NCI-H446 (cell line): Measurements from ENCODE around the gene SNRPN.
A peak's percentile ranks its signal among the peaks of the same experiment; 100 is the strongest.
"Not testable (repeated sequence)": the region's sequence is repeated elsewhere in the genome, so short reads cannot be mapped to it uniquely, and the experiment has no call there.

Source experiments
- DNase-seq, 2 experiments: peaks; one replicate each; lab custom pipeline; 2025; lab: John Stamatoyannopoulos, UW

Gene SNRPN

DNA sequence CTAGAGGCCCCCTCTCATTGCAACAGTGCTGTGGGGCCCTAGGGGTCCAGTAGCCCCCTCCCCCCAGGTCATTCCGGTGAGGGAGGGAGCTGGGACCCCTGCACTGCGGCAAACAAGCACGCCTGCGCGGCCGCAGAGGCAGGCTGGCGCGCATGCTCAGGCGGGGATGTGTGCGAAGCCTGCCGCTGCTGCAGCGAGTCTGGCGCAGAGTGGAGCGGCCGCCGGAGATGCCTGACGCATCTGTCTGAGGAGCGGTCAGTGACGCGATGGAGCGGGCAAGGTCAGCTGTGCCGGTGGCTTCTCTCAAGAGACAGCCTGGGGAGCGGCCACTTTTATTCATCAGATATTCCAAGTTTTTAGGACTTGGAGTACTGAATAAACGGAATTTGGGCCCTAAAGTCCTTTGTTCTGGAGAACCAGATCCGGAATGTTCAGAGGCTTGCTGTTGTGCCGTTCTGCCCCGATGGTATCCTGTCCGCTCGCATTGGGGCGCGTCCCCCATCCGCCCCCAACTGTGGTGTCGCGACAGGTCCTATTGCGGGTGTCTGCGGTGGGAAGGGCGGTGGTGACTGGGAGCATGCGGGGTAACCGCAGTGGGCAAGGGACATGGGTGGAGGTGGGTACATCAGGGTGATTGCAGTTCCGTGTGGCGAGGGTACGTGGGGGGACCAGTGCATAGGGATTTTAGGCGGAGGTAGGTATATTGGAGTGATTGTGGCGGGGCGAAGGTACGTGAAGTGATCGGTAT is at the start of gene SNRPN, which contains the start of gene SNURF:
SNRPN (plus strand) TSS at position 205 of the 748 bp plus-strand sequence. CDS start 19,467 bp downstream, outside the sequence.
SNURF (plus strand) TSS at position 205 of the 748 bp plus-strand sequence; CDS start at position 267, 62 bp downstream.
- peak; percentile 3 to 64 for DNase-seq

DNA sequence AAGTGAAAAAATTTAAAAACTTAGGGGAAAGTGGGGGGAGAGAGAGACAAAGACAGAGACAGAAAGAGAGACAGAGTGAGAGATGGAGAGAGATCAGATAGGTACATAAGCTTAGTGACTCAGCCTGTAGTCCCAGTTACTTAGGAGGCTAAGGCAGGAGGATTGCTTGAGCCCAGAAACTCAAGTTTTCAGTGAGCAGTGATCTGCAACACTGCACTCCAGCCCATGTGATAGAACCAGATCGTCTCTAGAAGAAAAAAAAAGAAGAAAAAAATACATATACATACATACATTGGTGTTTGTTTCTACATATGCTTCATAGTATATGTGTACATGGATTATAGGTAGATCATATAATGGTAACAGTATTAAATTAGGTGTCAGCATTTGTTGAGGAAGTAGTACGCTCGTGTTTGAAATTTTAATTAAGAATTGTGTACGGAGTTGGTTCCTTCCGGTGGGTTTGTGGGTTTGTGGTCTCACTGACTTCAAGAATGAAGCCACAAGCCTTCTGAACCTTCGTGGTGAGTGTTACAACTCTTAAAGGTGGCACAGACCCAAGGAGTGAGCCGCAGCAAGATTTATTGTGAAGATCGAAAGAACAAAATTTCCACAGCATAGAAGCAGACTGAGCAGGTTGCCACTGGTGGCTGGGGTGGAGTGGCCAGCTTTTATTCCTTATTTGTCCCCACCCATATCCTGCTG is 38.3 kb upstream of the SNRPN start:
- no peak for DNase-seq

DNA sequence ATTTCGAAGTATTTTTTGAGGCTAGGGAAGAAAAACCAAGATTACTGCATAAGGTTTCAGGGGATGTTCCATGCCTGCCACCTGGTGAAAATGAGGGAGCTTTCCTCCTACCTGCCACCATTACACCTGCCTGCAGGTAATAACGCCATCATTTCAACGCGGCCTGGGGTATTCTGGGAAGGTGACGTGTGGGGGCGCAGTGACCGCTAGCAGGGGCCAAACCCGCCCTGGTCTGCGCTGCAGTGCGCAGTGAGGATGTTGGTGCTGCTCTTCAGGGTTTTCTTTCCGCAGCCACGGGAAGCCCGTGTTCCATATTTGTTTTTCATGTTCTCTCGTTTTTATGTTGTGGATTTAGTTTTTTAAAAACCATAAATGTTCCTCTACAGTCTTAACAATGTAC is 37.4 kb upstream of the SNRPN start:
- DNase-seq, result no peak

DNA sequence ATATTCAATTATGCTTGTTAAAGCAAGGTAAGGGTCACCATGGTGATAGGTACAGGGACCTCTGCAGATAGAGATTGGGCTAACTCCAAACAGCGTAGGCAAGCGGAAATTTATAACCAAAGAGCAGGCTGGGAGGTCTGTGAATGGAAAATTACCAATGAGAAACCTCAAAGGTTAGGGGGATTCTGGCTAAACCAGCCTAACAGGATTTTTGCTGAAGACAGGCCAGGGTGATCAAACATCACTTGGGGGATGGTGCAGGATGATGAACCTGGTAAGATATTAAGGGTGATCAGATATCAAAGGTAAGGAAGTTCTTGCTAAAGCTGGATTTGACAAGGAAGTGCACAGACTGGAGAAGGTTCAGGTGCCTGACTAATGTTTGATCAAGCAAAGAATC is 35.3 kb upstream of the SNRPN start:
- no peak for DNase-seq

DNA sequence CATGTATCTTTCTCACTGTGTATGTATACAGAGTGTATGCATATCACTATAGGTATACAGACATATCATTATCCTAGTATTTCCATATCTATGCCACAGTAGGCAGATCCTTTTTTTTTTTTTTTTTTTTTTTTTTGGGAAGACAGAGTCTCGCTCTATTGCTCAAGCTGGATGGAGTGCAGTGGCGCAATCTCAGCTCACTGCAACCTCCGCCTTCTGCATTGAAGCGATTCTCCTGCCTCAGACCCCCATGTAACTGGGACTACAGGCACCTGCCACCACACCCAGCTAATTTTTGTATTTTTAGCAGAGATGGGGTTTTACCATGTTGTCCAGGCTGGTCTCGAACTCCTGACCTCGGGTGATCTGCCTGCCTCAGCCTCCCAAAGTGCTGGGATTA is 32.0 kb upstream of the SNRPN start:
- not testable (repeated sequence) for DNase-seq

DNA sequence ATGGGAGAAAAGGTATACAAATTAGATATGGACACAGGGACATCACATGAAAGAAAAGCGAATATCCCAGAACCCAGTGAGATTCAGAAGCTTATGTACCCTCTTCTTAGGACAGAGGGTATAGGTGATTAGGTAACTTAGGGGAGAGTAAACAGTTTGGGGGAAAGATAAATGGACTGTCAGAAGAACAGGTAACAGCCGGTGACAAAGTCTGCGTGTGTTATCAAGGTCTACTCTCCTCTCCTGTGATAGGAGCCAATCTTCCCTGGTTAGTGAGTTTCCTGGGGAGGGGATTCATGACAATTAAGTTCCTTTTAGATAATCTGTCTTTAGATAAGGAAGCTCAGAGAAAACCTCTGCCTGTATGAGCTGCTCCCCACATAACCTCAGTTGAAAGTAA is 30.6 kb upstream of the SNRPN start:
- no peak for DNase-seq

GRCh38 chr15:24924621-24925020 is 30.2 kb upstream of the SNRPN start:
- no peak for DNase-seq

GRCh38 chr15:24931874-24932732 is 22.7 kb upstream of the SNRPN start:
- DNase-seq, result not testable (repeated sequence)

GRCh38 chr15:24933716-24934115 is 21.1 kb upstream of the SNRPN start:
- DNase-seq, result no peak

DNA sequence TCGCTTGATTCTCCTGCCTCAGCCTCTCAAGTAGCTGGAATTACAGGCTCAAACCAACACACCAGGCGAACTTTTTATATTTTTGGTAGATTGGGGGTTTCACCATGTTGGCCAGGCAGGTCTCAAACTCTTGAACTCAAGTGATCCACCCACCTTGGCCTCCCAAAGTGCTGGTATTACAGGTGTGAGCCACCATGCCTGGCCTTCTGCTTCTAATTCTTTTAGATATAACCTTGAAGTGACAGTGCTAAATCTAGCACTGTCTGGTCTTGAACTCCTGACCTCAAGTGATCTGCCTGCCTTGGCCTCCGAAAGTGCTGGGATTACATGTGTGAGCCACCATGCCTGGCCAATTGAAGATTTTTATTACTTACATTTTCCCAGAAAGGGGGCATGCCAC is 16.6 kb upstream of the SNRPN start:
- DNase-seq, result not testable (repeated sequence)

DNA sequence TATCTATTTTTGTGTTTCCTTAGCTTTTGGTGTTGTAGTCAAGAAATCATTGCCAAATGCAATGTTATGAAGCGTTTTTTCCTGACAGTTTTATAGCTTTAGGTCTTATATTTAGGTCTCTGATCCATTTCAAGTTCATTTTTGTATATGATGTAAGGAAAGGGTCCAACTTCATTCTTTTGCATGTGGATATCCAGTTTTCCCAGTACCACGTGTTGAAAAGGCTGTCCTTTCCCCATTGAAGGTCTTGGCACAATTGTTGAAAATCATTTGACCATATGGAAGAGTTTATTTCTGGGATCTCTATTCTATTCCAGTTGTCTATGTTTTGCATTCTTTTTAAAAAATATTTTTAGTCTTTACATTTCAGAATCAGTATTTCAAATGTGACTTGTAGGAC is 14.6 kb upstream of the SNRPN start:
- no peak for DNase-seq

GRCh38 chr15:24943361-24943760 is 11.4 kb upstream of the SNRPN start:
- no peak for DNase-seq

- DNase-seq, result no peak
These were observed 9.8 kb upstream of the SNRPN start for GRCh38 chr15:24944954-24945353.

DNA sequence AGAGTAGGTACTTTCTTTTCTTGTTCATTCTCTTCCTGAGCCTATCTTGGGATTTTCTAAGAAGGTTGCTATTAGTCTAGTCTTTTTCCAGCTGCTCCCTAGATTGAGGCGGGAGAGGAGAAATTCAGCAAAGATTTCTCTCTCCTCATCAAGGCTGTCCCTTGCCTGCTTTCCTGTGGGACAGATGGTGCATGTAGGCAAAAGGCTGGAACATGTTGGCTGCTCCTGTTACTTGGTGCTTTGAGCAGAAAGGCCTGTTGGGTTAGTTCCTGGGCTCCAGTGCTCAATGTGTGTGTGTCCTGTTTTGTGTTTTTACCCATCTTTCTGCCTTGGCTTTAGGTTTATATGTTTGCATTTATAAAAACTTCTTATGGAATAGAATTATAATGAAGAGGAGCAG is 9.1 kb upstream of the SNRPN start:
- no peak for DNase-seq

- DNase-seq, result no peak
These were observed 6.3 kb upstream of the SNRPN start for GRCh38 chr15:24948495-24948894.

GRCh38 chr15:24955531-24955921 is 739 bp downstream of the SNRPN start:
- DNase-seq, result no peak

DNA sequence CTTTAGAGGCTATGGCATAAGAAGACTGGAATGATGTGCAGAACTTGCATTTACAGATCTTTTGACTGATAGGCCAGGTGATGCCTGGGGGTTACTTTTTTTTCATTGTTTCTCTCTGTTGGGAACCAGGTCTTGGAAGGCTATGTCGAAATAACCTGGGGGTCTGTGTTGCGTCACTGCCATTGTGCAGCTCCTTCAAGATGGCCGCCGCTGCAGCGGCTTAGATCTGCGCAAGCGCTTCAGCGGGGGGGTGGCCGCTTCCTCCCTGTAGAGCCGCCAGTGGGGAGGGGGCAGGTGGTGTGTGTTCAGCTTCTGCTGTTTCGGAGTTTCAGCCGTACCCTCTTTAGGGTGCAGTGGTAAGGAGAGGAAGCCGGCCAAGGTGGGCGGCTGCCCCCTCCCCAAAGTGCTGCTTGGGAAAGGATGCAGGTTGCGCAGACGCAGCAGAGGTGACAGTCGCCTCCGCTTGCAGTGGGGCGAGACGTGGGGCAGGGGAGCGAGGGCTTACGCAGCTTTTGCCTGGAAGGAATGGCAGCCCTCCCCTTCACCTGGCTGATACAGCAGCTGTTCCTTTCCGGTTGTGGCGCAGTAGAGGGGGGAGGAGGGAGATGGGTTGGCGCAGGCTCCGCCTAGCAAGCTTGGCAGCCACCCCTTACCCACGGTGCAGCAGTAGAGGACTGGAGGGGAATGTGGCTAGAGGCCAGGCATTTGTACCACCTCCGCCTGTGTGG is 1.5 kb downstream of the SNRPN start:
- DNase-seq, result peak; percentile 27 to 81

GRCh38 chr15:24957691-24958090 is 2.9 kb downstream of the SNRPN start:
- no peak for DNase-seq

- no peak for DNase-seq
These were observed 7.2 kb downstream of the SNRPN start for GRCh38 chr15:24961967-24962366.

GRCh38 chr15:24962880-24963279 is 8.1 kb downstream of the SNRPN start:
- DNase-seq, result no peak

GRCh38 chr15:24966364-24967103 is 11.7 kb downstream of the SNRPN start:
- no peak for DNase-seq
